ENCODE results near the gene ELOB.

ELOB gene

GRCh38 chr16:2782583-2783351 lies 5.7 kb upstream of the ELOB start:
- no peak for DNase-seq (ENCODE audit: low spot score)

GRCh38 chr16:2779978-2780898 lies 3.2 kb upstream of the ELOB start:
- no peak for DNase-seq (ENCODE audit: low spot score)

GRCh38 chr16:2779151-2779920 lies 2.3 kb upstream of the ELOB start:
- no peak for DNase-seq (ENCODE audit: low spot score)

- no peak for DNase-seq (ENCODE audit: low spot score)
Measured at GRCh38 chr16:2778630-2778958, 1.5 kb upstream of the ELOB start.

GRCh38 chr16:2777903-2778629 lies 986 bp upstream of the ELOB start:
- DNase-seq (ENCODE audit: low spot score) = no peak

- DNase-seq (ENCODE audit: low spot score) = no peak
Measured at GRCh38 chr16:2776500-2777139, 460 bp downstream of the ELOB start.

GRCh38 chr16:2775765-2776499 lies 1.1 kb downstream of the ELOB start:
- DNase-seq (ENCODE audit: low spot score) = no peak

GRCh38 chr16:2775131-2775716 lies 1.9 kb downstream of the ELOB start:
- DNase-seq (ENCODE audit: low spot score) = no peak

- no peak for DNase-seq (ENCODE audit: low spot score)
Measured at GRCh38 chr16:2774161-2774891, 2.8 kb downstream of the ELOB start.

GRCh38 chr16:2773188-2773968 lies 3.7 kb downstream of the ELOB start:
- DNase-seq (ENCODE audit: low spot score) = no peak

- no peak for DNase-seq (ENCODE audit: low spot score)
Measured at GRCh38 chr16:2771496-2772402, 5.3 kb downstream of the ELOB start.

GRCh38 chr16:2770057-2770951 lies 6.8 kb downstream of the ELOB start:
- DNase-seq (ENCODE audit: low spot score) = no peak

GRCh38 chr16:2769675-2770056 lies 7.4 kb downstream of the ELOB start:
- DNase-seq (ENCODE audit: low spot score) = no peak

GRCh38 chr16:2769100-2769529 lies 8.0 kb downstream of the ELOB start:
- no peak for DNase-seq (ENCODE audit: low spot score)

- DNase-seq (ENCODE audit: low spot score) = no peak
Measured at GRCh38 chr16:2768403-2769089, 8.5 kb downstream of the ELOB start.

- no peak for DNase-seq (ENCODE audit: low spot score)
Measured at GRCh38 chr16:2767891-2768290, 9.2 kb downstream of the ELOB start.
